VCaP (cell line): ENCODE data around the gene PCED1B.
"Not testable (repeated sequence)": the region's sequence is repeated elsewhere in the genome, so short reads cannot be mapped to it uniquely, and the experiment has no call there.

ENCODE experiments used
- H3K27ac ChIP-seq: fragments of 450-650 bp; 2 replicates; pipeline ENCODE4 v1.5.1; 2017
- CTCF ChIP-seq: fragments of 450-650 bp; conservative IDR thresholded peaks from 2 replicates; pipeline ENCODE4 v1.5.1; 2017; ENCODE audit warnings: mild to moderate bottlenecking, moderate library complexity

Gene PCED1B

GRCh38 chr12:47160316-47161244 lies 81.2 kb downstream of the PCED1B start:
- no peak overlapping the region for H3K27ac ChIP-seq
- TF ChIP-seq CTCF = no peak

GRCh38 chr12:47164116-47164515 lies 84.7 kb downstream of the PCED1B start:
- H3K27ac ChIP-seq = no peak overlapping the region
- TF ChIP-seq CTCF = no peak

GRCh38 chr12:47164724-47165439 lies 85.5 kb downstream of the PCED1B start:
- TF ChIP-seq CTCF = no peak
- H3K27ac ChIP-seq = no peak overlapping the region

GRCh38 chr12:47165934-47166333 lies 86.5 kb downstream of the PCED1B start:
- no peak overlapping the region for H3K27ac ChIP-seq
- TF ChIP-seq CTCF = no peak

GRCh38 chr12:47166365-47166764 lies 86.9 kb downstream of the PCED1B start:
- TF ChIP-seq CTCF = no peak
- no peak overlapping the region for H3K27ac ChIP-seq

- not testable (repeated sequence) for H3K27ac ChIP-seq
These were observed 90.9 kb downstream of the PCED1B start for GRCh38 chr12:47170281-47170680.

GRCh38 chr12:47178014-47178413 lies 98.6 kb downstream of the PCED1B start:
- H3K27ac ChIP-seq = no peak overlapping the region
- TF ChIP-seq CTCF = no peak

- H3K27ac ChIP-seq = not testable (repeated sequence)
These were observed 102.9 kb downstream of the PCED1B start for GRCh38 chr12:47182164-47182938.
